ENCODE results near the gene DISC1. TPM values are rescaled to one million over a fixed set of nuclear protein-coding genes. Genes with fewer than 3 reads are reported as not detected.

Gene DISC1
- total and polyA plus RNA-seq, 2 donors (not counting 1 experiment from before 2014, with no cell fraction given) = 2.7 to 4.3 TPM

GRCh38 chr1:231734417-231734816, 107.8 kb downstream of the DISC1 start:
- POLR2A ChIA-PET = no interaction called here
- intact Hi-C loops (cut with micrococcal nuclease) = no loop called here
- no peaks in the 10 kb centered on the region for H3K27me3 ChIP-seq (replicated peaks in 1 of 4; ENCODE audit: control extremely low read depth in 1 of 4, control insufficient read depth in 3 of 4, insufficient read depth in 4 of 4, low read length in 3 of 4)
- DNase-seq = no peak
- Mint-ChIP-seq H3K27ac (no peak overlapping the region), H3K4me1 (no peaks in the 10 kb centered on the region), H3K4me3 (no peak overlapping the region), H3K27me3 (no peaks in the 10 kb centered on the region), H3K9me3 (ENCODE audit: insufficient read depth) (peaks cover 2% of the 10 kb centered on the region)
- H3K9me3 ChIP-seq (ENCODE audit: control extremely low read depth in 1 of 3, control insufficient read depth in 2 of 3, insufficient read depth in 1 of 3, low read length in 2 of 3) = peaks cover 0 to 10% (median 0%) of the 10 kb centered on the region in 3 donors
- TF ChIP-seq CTCF (IDR thresholded peaks at IDR 0.05) (no peak), EZH2 (IDR thresholded peaks at IDR 0.05; ENCODE audit: borderline replicate concordance, insufficient read depth, low read depth, low read length, poor library complexity, severe bottlenecking) (no peak)
- CTCF ChIA-PET = interaction anchor here (0.5 kb wide), 1 partner anchor 59 kb away, joined by 3 read pairs; no protein-coding TSS in a partner anchor
- H3K4me3 ChIP-seq (ENCODE audit: control extremely low read depth in 1 of 5, extremely low read depth in 1 of 5, insufficient read depth in 1 of 5, low read depth in 2 of 5, low read length in 4 of 5) = no peak overlapping the region
- 93% methylated on average over 3 of the region's 4 CpGs for WGBS (ENCODE audit: insufficient coverage)
- no peak overlapping the region for H3K27ac ChIP-seq (ENCODE audit: low read length in 2 of 2)
- H3K9ac ChIP-seq (ENCODE audit: low read length) = no peak overlapping the region
- no peak for ATAC-seq (ENCODE audit: low read depth)
- H3K4me2 ChIP-seq (replicated peaks; ENCODE audit: low read depth, low read length, poor library complexity, severe bottlenecking) = no peak overlapping the region
- H3K79me2 ChIP-seq (ENCODE audit: control insufficient read depth, insufficient read depth, low read length) = peaks cover 11% of the 10 kb centered on the region
- H3K36me3 ChIP-seq (replicated peaks in 1 of 2; ENCODE audit: control extremely low read depth in 1 of 2, control insufficient read depth in 1 of 2, extremely low read depth in 1 of 2, insufficient read depth in 2 of 2, low read length in 1 of 2) = no peaks in the 10 kb centered on the region
- no peaks in the 10 kb centered on the region for H3K4me1 ChIP-seq (ENCODE audit: control insufficient read depth in 2 of 2, insufficient read depth in 2 of 2, low read length in 2 of 2)
- H2AFZ ChIP-seq (ENCODE audit: insufficient read depth, low read depth, low read length, poor library complexity, severe bottlenecking) = no peak overlapping the region
- no peaks in the 10 kb centered on the region for H4K20me1 ChIP-seq (ENCODE audit: control insufficient read depth, insufficient read depth, low read length, poor library complexity, severe bottlenecking)

GRCh38 chr1:231735411-231735810, 108.8 kb downstream of the DISC1 start:
- TF ChIP-seq EZH2 (IDR thresholded peaks at IDR 0.05; ENCODE audit: borderline replicate concordance, insufficient read depth, low read depth, low read length, poor library complexity, severe bottlenecking) (no peak), CTCF (IDR thresholded peaks at IDR 0.05) (no peak)
- Histone ChIP-seq H3K79me2 (ENCODE audit: control insufficient read depth, insufficient read depth, low read length) (peaks cover 11% of the 10 kb centered on the region), H2AFZ (ENCODE audit: insufficient read depth, low read depth, low read length, poor library complexity, severe bottlenecking) (no peak overlapping the region), H3K4me1 (ENCODE audit: control insufficient read depth in 2 of 2, insufficient read depth in 2 of 2, low read length in 2 of 2) (no peaks in the 10 kb centered on the region), H3K4me2 (replicated peaks; ENCODE audit: low read depth, low read length, poor library complexity, severe bottlenecking) (no peak overlapping the region), H3K27ac (ENCODE audit: low read length in 2 of 2) (no peak overlapping the region), H4K20me1 (ENCODE audit: control insufficient read depth, insufficient read depth, low read length, poor library complexity, severe bottlenecking) (no peaks in the 10 kb centered on the region), H3K36me3 (replicated peaks in 1 of 2; ENCODE audit: control extremely low read depth in 1 of 2, control insufficient read depth in 1 of 2, extremely low read depth in 1 of 2, insufficient read depth in 2 of 2, low read length in 1 of 2) (no peaks in the 10 kb centered on the region), H3K9ac (ENCODE audit: low read length) (no peak overlapping the region), H3K27me3 (replicated peaks in 1 of 4; ENCODE audit: control extremely low read depth in 1 of 4, control insufficient read depth in 3 of 4, insufficient read depth in 4 of 4, low read length in 3 of 4) (no peaks in the 10 kb centered on the region), H3K9me3 (ENCODE audit: control extremely low read depth in 1 of 3, control insufficient read depth in 2 of 3, insufficient read depth in 1 of 3, low read length in 2 of 3) (peaks cover 0 to 12% (median 0%) of the 10 kb centered on the region in 3 donors), H3K4me3 (ENCODE audit: control extremely low read depth in 1 of 5, extremely low read depth in 1 of 5, insufficient read depth in 1 of 5, low read depth in 2 of 5, low read length in 4 of 5) (no peak overlapping the region)
- ChIA-PET CTCF (interaction anchor here (2.5 kb wide), 1 partner anchor 21 kb away, joined by 11 read pairs; no protein-coding TSS in a partner anchor), POLR2A (no interaction called here)
- Mint-ChIP-seq H3K4me1 (no peaks in the 10 kb centered on the region), H3K27me3 (no peaks in the 10 kb centered on the region), H3K4me3 (no peak overlapping the region), H3K9me3 (ENCODE audit: insufficient read depth) (peaks cover 2% of the 10 kb centered on the region), H3K27ac (no peak overlapping the region)
- WGBS (ENCODE audit: insufficient coverage) = 100% methylated on average over 1 of the region's 3 CpGs
- no peak for DNase-seq
- intact Hi-C loops (cut with micrococcal nuclease) = no loop called here
- no peak for ATAC-seq (ENCODE audit: low read depth)
